Fibroblast of skin of right biceps (primary cell): ENCODE measurements around the gene AHSA1.

ENCODE experiments used
- DNase-seq: peaks from one replicate; pipeline ENCODE4 v3.0.0-alpha.2; 2013

The AHSA1 gene

GRCh38 chr14:77511486-77512162 lies 53.7 kb downstream of the AHSA1 start:
- no peak for DNase-seq

- DNase-seq = no peak
Observed at GRCh38 chr14:77516126-77516525, 58.2 kb downstream of the AHSA1 start.
